ENCODE data around the gene RPL10A. TPM values are rescaled to one million over a fixed set of nuclear protein-coding genes. Genes with fewer than 3 reads are reported as not detected.

Gene RPL10A
- total and polyA plus RNA-seq, 4 donors, result 834 to 2,391 (median 1,469) TPM

GRCh38 chr6:35477028-35477427 is 8.8 kb downstream of the RPL10A start:
- ATAC-seq (ENCODE audit: low FRiP score) (no peak), DNase-seq (no peak)
- peaks cover 7 to 14% of the 10 kb centered on the region in 2 donors for H3K36me3 ChIP-seq (ENCODE audit: control insufficient read depth in 1 of 2, insufficient read depth in 2 of 2, low read length in 1 of 2)
- no peaks in the 10 kb centered on the region for H3K27me3 ChIP-seq (ENCODE audit: control insufficient read depth in 1 of 2, insufficient read depth in 2 of 2, low read length in 1 of 2)
- H3K27ac ChIP-seq (ENCODE audit: low read depth in 1 of 2, low read length in 2 of 2), result no peak overlapping the region
- intact Hi-C loops (cut with DNase I), result no loop called here
- WGBS, 2 donors, result 72 to 76% methylated on average over 8 of the region's 8 CpGs
- no peaks in the 10 kb centered on the region for H3K4me1 ChIP-seq (ENCODE audit: control insufficient read depth in 1 of 2, insufficient read depth in 2 of 2, low read length in 2 of 2)
- H3K4me3 ChIP-seq (ENCODE audit: low read length in 2 of 2), result no peak overlapping the region
- H3K9me3 ChIP-seq (ENCODE audit: control insufficient read depth, low read length), result no peaks in the 10 kb centered on the region

GRCh38 chr6:35477551-35478179 is 9.5 kb downstream of the RPL10A start:
- 91 to 93% methylated on average over 5 of the region's 5 CpGs for WGBS, 2 donors
- H3K36me3 ChIP-seq (ENCODE audit: control insufficient read depth in 1 of 2, insufficient read depth in 2 of 2, low read length in 1 of 2), result peaks cover 7 to 14% of the 10 kb centered on the region in 2 donors
- ATAC-seq (ENCODE audit: low FRiP score), result no peak
- DNase-seq, result no peak
- intact Hi-C loops (cut with DNase I), result no loop called here
- H3K27ac ChIP-seq (ENCODE audit: low read depth in 1 of 2, low read length in 2 of 2), result no peak overlapping the region
- H3K27me3 ChIP-seq (ENCODE audit: control insufficient read depth in 1 of 2, insufficient read depth in 2 of 2, low read length in 1 of 2), result no peaks in the 10 kb centered on the region
- H3K9me3 ChIP-seq (ENCODE audit: control insufficient read depth, low read length), result no peaks in the 10 kb centered on the region
- H3K4me1 ChIP-seq (ENCODE audit: control insufficient read depth in 1 of 2, insufficient read depth in 2 of 2, low read length in 2 of 2), result no peaks in the 10 kb centered on the region
- H3K4me3 ChIP-seq (ENCODE audit: low read length in 2 of 2), result no peak overlapping the region

GRCh38 chr6:35478259-35478658 is 10.1 kb downstream of the RPL10A start:
- Histone ChIP-seq H3K36me3 (ENCODE audit: control insufficient read depth in 1 of 2, insufficient read depth in 2 of 2, low read length in 1 of 2) (peaks cover 7 to 12% of the 10 kb centered on the region in 2 donors), H3K27me3 (ENCODE audit: control insufficient read depth in 1 of 2, insufficient read depth in 2 of 2, low read length in 1 of 2) (no peaks in the 10 kb centered on the region), H3K27ac (ENCODE audit: low read depth in 1 of 2, low read length in 2 of 2) (no peak overlapping the region), H3K9me3 (ENCODE audit: control insufficient read depth, low read length) (no peaks in the 10 kb centered on the region), H3K4me1 (ENCODE audit: control insufficient read depth in 1 of 2, insufficient read depth in 2 of 2, low read length in 2 of 2) (no peaks in the 10 kb centered on the region), H3K4me3 (ENCODE audit: low read length in 2 of 2) (no peak overlapping the region)
- no peak for ATAC-seq (ENCODE audit: low FRiP score)
- WGBS, 2 donors, result 94 to 97% methylated on average over 7 of the region's 7 CpGs
- no peak for DNase-seq
- intact Hi-C loops (cut with DNase I), result no loop called here

- DNase-seq, result no peak
- H3K27me3 ChIP-seq (ENCODE audit: control insufficient read depth in 1 of 2, insufficient read depth in 2 of 2, low read length in 1 of 2), result no peaks in the 10 kb centered on the region
- H3K9me3 ChIP-seq (ENCODE audit: control insufficient read depth, low read length), result no peaks in the 10 kb centered on the region
- peaks cover 7% of the 10 kb centered on the region in 2 donors for H3K36me3 ChIP-seq (ENCODE audit: control insufficient read depth in 1 of 2, insufficient read depth in 2 of 2, low read length in 1 of 2)
- intact Hi-C loops (cut with DNase I), result no loop called here
- no peaks in the 10 kb centered on the region for H3K4me1 ChIP-seq (ENCODE audit: control insufficient read depth in 1 of 2, insufficient read depth in 2 of 2, low read length in 2 of 2)
- H3K4me3 ChIP-seq (ENCODE audit: low read length in 2 of 2), result no peak overlapping the region
- 94 to 95% methylated on average over 12 of the region's 12 CpGs for WGBS, 2 donors
- no peak overlapping the region for H3K27ac ChIP-seq (ENCODE audit: low read depth in 1 of 2, low read length in 2 of 2)
- ATAC-seq (ENCODE audit: low FRiP score), result no peak
Measured at GRCh38 chr6:35480176-35480575, 12.0 kb downstream of the RPL10A start.

- intact Hi-C loops (cut with DNase I), result no loop called here
- H3K9me3 ChIP-seq (ENCODE audit: control insufficient read depth, low read length), result no peaks in the 10 kb centered on the region
- no peak overlapping the region for H3K4me3 ChIP-seq (ENCODE audit: low read length in 2 of 2)
- H3K36me3 ChIP-seq (ENCODE audit: control insufficient read depth in 1 of 2, insufficient read depth in 2 of 2, low read length in 1 of 2), result peaks cover 7% of the 10 kb centered on the region in 2 donors
- no peaks in the 10 kb centered on the region for H3K27me3 ChIP-seq (ENCODE audit: control insufficient read depth in 1 of 2, insufficient read depth in 2 of 2, low read length in 1 of 2)
- H3K27ac ChIP-seq (ENCODE audit: low read depth in 1 of 2, low read length in 2 of 2), result no peak overlapping the region
- no peak for ATAC-seq (ENCODE audit: low FRiP score)
- H3K4me1 ChIP-seq (ENCODE audit: control insufficient read depth in 1 of 2, insufficient read depth in 2 of 2, low read length in 2 of 2), result peaks cover 0 to 3% of the 10 kb centered on the region in 2 donors
- 87 to 88% methylated on average over 8 of the region's 8 CpGs for WGBS, 2 donors
- no peak for DNase-seq
Measured at GRCh38 chr6:35481226-35481625, 13.0 kb downstream of the RPL10A start.

- H3K27ac ChIP-seq (ENCODE audit: low read depth in 1 of 2, low read length in 2 of 2), result no peak overlapping the region
- DNase-seq, result no peak
- H3K27me3 ChIP-seq (ENCODE audit: control insufficient read depth in 1 of 2, insufficient read depth in 2 of 2, low read length in 1 of 2), result no peaks in the 10 kb centered on the region
- peaks cover 0 to 3% of the 10 kb centered on the region in 2 donors for H3K4me1 ChIP-seq (ENCODE audit: control insufficient read depth in 1 of 2, insufficient read depth in 2 of 2, low read length in 2 of 2)
- H3K4me3 ChIP-seq (ENCODE audit: low read length in 2 of 2), result no peak overlapping the region
- ATAC-seq (ENCODE audit: low FRiP score), result no peak
- intact Hi-C loops (cut with DNase I), result no loop called here
- H3K9me3 ChIP-seq (ENCODE audit: control insufficient read depth, low read length), result no peaks in the 10 kb centered on the region
- WGBS, 2 donors, result 95 to 96% methylated on average over 4 of the region's 4 CpGs
- H3K36me3 ChIP-seq (ENCODE audit: control insufficient read depth in 1 of 2, insufficient read depth in 2 of 2, low read length in 1 of 2), result peaks cover 6 to 7% of the 10 kb centered on the region in 2 donors
Measured at GRCh38 chr6:35483062-35483461, 14.9 kb downstream of the RPL10A start.

- ATAC-seq (ENCODE audit: low FRiP score) (no peak), DNase-seq (peak in 1 of 2 donors; percentile 44)
- intact Hi-C loops (cut with DNase I), result no loop called here
- Histone ChIP-seq H3K4me1 (ENCODE audit: control insufficient read depth in 1 of 2, insufficient read depth in 2 of 2, low read length in 2 of 2) (peaks cover 0 to 3% of the 10 kb centered on the region in 2 donors), H3K27ac (ENCODE audit: low read depth in 1 of 2, low read length in 2 of 2) (no peak overlapping the region), H3K9me3 (ENCODE audit: control insufficient read depth, low read length) (no peaks in the 10 kb centered on the region), H3K36me3 (ENCODE audit: control insufficient read depth in 1 of 2, insufficient read depth in 2 of 2, low read length in 1 of 2) (peaks cover 2 to 3% of the 10 kb centered on the region in 2 donors), H3K27me3 (ENCODE audit: control insufficient read depth in 1 of 2, insufficient read depth in 2 of 2, low read length in 1 of 2) (no peaks in the 10 kb centered on the region), H3K4me3 (ENCODE audit: low read length in 2 of 2) (no peak overlapping the region)
- WGBS, 2 donors, result 83 to 89% methylated on average over 3 of the region's 3 CpGs
Measured at GRCh38 chr6:35483490-35483889, 15.3 kb downstream of the RPL10A start.

GRCh38 chr6:35483893-35484645 is 15.9 kb downstream of the RPL10A start:
- H3K9me3 ChIP-seq (ENCODE audit: control insufficient read depth, low read length), result no peaks in the 10 kb centered on the region
- H3K4me3 ChIP-seq (ENCODE audit: low read length in 2 of 2), result no peak overlapping the region
- 86 to 87% methylated on average over 13 of the region's 13 CpGs for WGBS, 2 donors
- no peak overlapping the region for H3K27ac ChIP-seq (ENCODE audit: low read depth in 1 of 2, low read length in 2 of 2)
- no peak for ATAC-seq (ENCODE audit: low FRiP score)
- H3K27me3 ChIP-seq (ENCODE audit: control insufficient read depth in 1 of 2, insufficient read depth in 2 of 2, low read length in 1 of 2), result no peaks in the 10 kb centered on the region
- H3K4me1 ChIP-seq (ENCODE audit: control insufficient read depth in 1 of 2, insufficient read depth in 2 of 2, low read length in 2 of 2), result peaks cover 0 to 3% of the 10 kb centered on the region in 2 donors
- peak in 1 of 2 donors; percentile 19 for DNase-seq
- peaks cover 2 to 3% of the 10 kb centered on the region in 2 donors for H3K36me3 ChIP-seq (ENCODE audit: control insufficient read depth in 1 of 2, insufficient read depth in 2 of 2, low read length in 1 of 2)
- intact Hi-C loops (cut with DNase I), result no loop called here

GRCh38 chr6:35484921-35485392 is 16.8 kb downstream of the RPL10A start:
- intact Hi-C loops (cut with DNase I), result no loop called here
- Histone ChIP-seq H3K9me3 (ENCODE audit: control insufficient read depth, low read length) (no peaks in the 10 kb centered on the region), H3K4me3 (ENCODE audit: low read length in 2 of 2) (no peak overlapping the region), H3K36me3 (ENCODE audit: control insufficient read depth in 1 of 2, insufficient read depth in 2 of 2, low read length in 1 of 2) (no peaks in the 10 kb centered on the region), H3K27me3 (ENCODE audit: control insufficient read depth in 1 of 2, insufficient read depth in 2 of 2, low read length in 1 of 2) (no peaks in the 10 kb centered on the region), H3K27ac (ENCODE audit: low read depth in 1 of 2, low read length in 2 of 2) (peak overlapping the region; percentile 46 to 79), H3K4me1 (ENCODE audit: control insufficient read depth in 1 of 2, insufficient read depth in 2 of 2, low read length in 2 of 2) (peaks cover 0 to 3% of the 10 kb centered on the region in 2 donors)
- 80 to 87% methylated on average over 7 of the region's 7 CpGs for WGBS, 2 donors
- DNase-seq (peak; percentile 46 to 72), ATAC-seq (ENCODE audit: low FRiP score) (no peak)
